DMS114 treated with DMSO at 0.1 percent for 48 hours (cell line): ENCODE results near the gene SATB2.

Experiments
- DNase-seq: peaks from one replicate; lab custom pipeline; 2025; ENCODE audit not compliant: unreplicated experiment; lab: John Stamatoyannopoulos, UW

Gene SATB2

GRCh38 chr2:199336546-199336945 lies 121.2 kb downstream of the SATB2 start:
- no peak for DNase-seq

GRCh38 chr2:199335502-199335901 lies 122.2 kb downstream of the SATB2 start:
- no peak for DNase-seq

- DNase-seq: no peak
Measured at GRCh38 chr2:199329466-199329865, 128.3 kb downstream of the SATB2 start.

- no peak for DNase-seq
Measured at GRCh38 chr2:199329031-199329430, 128.7 kb downstream of the SATB2 start.

- DNase-seq: no peak
Measured at GRCh38 chr2:199325881-199326280, 131.9 kb downstream of the SATB2 start.

GRCh38 chr2:199322151-199322550 lies 135.6 kb downstream of the SATB2 start:
- DNase-seq: no peak

GRCh38 chr2:199317646-199318045 lies 140.1 kb downstream of the SATB2 start:
- no peak for DNase-seq

- no peak for DNase-seq
Measured at GRCh38 chr2:199316851-199317250, 140.9 kb downstream of the SATB2 start.

- no peak for DNase-seq
Measured at GRCh38 chr2:199315299-199316179, 142.2 kb downstream of the SATB2 start.

GRCh38 chr2:199312931-199313330 lies 144.8 kb downstream of the SATB2 start:
- DNase-seq: no peak

GRCh38 chr2:199310771-199311585 lies 146.8 kb downstream of the SATB2 start:
- no peak for DNase-seq

GRCh38 chr2:199309973-199310372 lies 147.8 kb downstream of the SATB2 start:
- DNase-seq: no peak

GRCh38 chr2:199309411-199309810 lies 148.3 kb downstream of the SATB2 start:
- no peak for DNase-seq

- DNase-seq: no peak
Measured at GRCh38 chr2:199308567-199308966, 149.2 kb downstream of the SATB2 start.

- DNase-seq: no peak
Measured at GRCh38 chr2:199307461-199307860, 150.3 kb downstream of the SATB2 start.

- no peak for DNase-seq
Measured at GRCh38 chr2:199306116-199306515, 151.6 kb downstream of the SATB2 start.

- DNase-seq: no peak
Measured at GRCh38 chr2:199303728-199304177, 154.0 kb downstream of the SATB2 start.

GRCh38 chr2:199302851-199303250 lies 154.9 kb downstream of the SATB2 start:
- no peak for DNase-seq

- DNase-seq: no peak
Measured at GRCh38 chr2:199288424-199288823, 169.3 kb downstream of the SATB2 start.

GRCh38 chr2:199282309-199282708 lies 175.4 kb downstream of the SATB2 start:
- DNase-seq: no peak

- DNase-seq: no peak
Measured at GRCh38 chr2:199279146-199279545, 178.6 kb downstream of the SATB2 start.

- DNase-seq: no peak
Measured at GRCh38 chr2:199278099-199278498, 179.6 kb downstream of the SATB2 start.
